ENCODE measurements around the gene CXCL17.
A peak's percentile ranks its signal among the peaks of the same experiment; 100 is the strongest.
"Not testable (repeated sequence)": the region's sequence is repeated elsewhere in the genome, so short reads cannot be mapped to it uniquely, and the experiment has no call there.

CXCL17 gene

GRCh38 chr19:42448306-42448705 lies 5.6 kb upstream of the CXCL17 start:
- H3K27me3 Mint-ChIP-seq (ENCODE audit: low read depth); H3K27ac Mint-ChIP-seq; H3K9me3 Mint-ChIP-seq; H3K4me1 Mint-ChIP-seq (ENCODE audit: low read depth); H3K4me3 Mint-ChIP-seq; H3K36me3 Mint-ChIP-seq (ENCODE audit: low read depth): not testable (repeated sequence)

- H3K4me3 Mint-ChIP-seq, result no peak overlapping the region
- no peaks in the 10 kb centered on the region for H3K36me3 Mint-ChIP-seq (ENCODE audit: low read depth)
- peaks cover 6% of the 10 kb centered on the region for H3K4me1 Mint-ChIP-seq (ENCODE audit: low read depth)
- H3K27ac Mint-ChIP-seq, result no peak overlapping the region
- H3K9me3 Mint-ChIP-seq, result no peaks in the 10 kb centered on the region
- H3K27me3 Mint-ChIP-seq (ENCODE audit: low read depth), result peaks cover 3% of the 10 kb centered on the region
These were observed 3.2 kb upstream of the CXCL17 start for GRCh38 chr19:42445948-42446347.

GRCh38 chr19:42443944-42444398 lies 1.2 kb upstream of the CXCL17 start:
- Mint-ChIP-seq H3K27me3 (ENCODE audit: low read depth) (peaks cover 3% of the 10 kb centered on the region), H3K4me3 (no peak overlapping the region), H3K4me1 (ENCODE audit: low read depth) (peaks cover 16% of the 10 kb centered on the region), H3K27ac (no peak overlapping the region), H3K9me3 (no peaks in the 10 kb centered on the region), H3K36me3 (ENCODE audit: low read depth) (no peaks in the 10 kb centered on the region)

GRCh38 chr19:42441049-42441445 lies 1.7 kb downstream of the CXCL17 start:
- peaks cover 21% of the 10 kb centered on the region for H3K4me1 Mint-ChIP-seq (ENCODE audit: low read depth)
- H3K36me3 Mint-ChIP-seq (ENCODE audit: low read depth), result no peaks in the 10 kb centered on the region
- H3K27me3 Mint-ChIP-seq (ENCODE audit: low read depth), result peaks cover 8% of the 10 kb centered on the region
- H3K27ac Mint-ChIP-seq, result peak overlapping the region; percentile 23
- H3K9me3 Mint-ChIP-seq, result no peaks in the 10 kb centered on the region
- peak overlapping the region; percentile 26 for H3K4me3 Mint-ChIP-seq

- H3K4me1 Mint-ChIP-seq (ENCODE audit: low read depth), result peaks cover 21% of the 10 kb centered on the region
- H3K27me3 Mint-ChIP-seq (ENCODE audit: low read depth), result peaks cover 8% of the 10 kb centered on the region
- no peaks in the 10 kb centered on the region for H3K36me3 Mint-ChIP-seq (ENCODE audit: low read depth)
- no peak overlapping the region for H3K4me3 Mint-ChIP-seq
- peak overlapping the region; percentile 1 for H3K27ac Mint-ChIP-seq
- H3K9me3 Mint-ChIP-seq, result no peaks in the 10 kb centered on the region
These were observed 2.2 kb downstream of the CXCL17 start for GRCh38 chr19:42440357-42441048.

- H3K4me3 Mint-ChIP-seq, result no peak overlapping the region
- H3K9me3 Mint-ChIP-seq, result no peaks in the 10 kb centered on the region
- H3K27ac Mint-ChIP-seq, result no peak overlapping the region
- H3K27me3 Mint-ChIP-seq (ENCODE audit: low read depth), result peaks cover 4% of the 10 kb centered on the region
- peaks cover 18% of the 10 kb centered on the region for H3K4me1 Mint-ChIP-seq (ENCODE audit: low read depth)
- no peaks in the 10 kb centered on the region for H3K36me3 Mint-ChIP-seq (ENCODE audit: low read depth)
These were observed 6.7 kb downstream of the CXCL17 start for GRCh38 chr19:42436006-42436405.

- no peak overlapping the region for H3K27ac Mint-ChIP-seq
- H3K4me1 Mint-ChIP-seq (ENCODE audit: low read depth), result peaks cover 11% of the 10 kb centered on the region
- no peak overlapping the region for H3K4me3 Mint-ChIP-seq
- H3K27me3 Mint-ChIP-seq (ENCODE audit: low read depth), result peaks cover 4% of the 10 kb centered on the region
- no peaks in the 10 kb centered on the region for H3K36me3 Mint-ChIP-seq (ENCODE audit: low read depth)
- H3K9me3 Mint-ChIP-seq, result no peaks in the 10 kb centered on the region
These were observed 7.4 kb downstream of the CXCL17 start for GRCh38 chr19:42435316-42435715.

- peaks cover 6% of the 10 kb centered on the region for H3K27me3 Mint-ChIP-seq (ENCODE audit: low read depth)
- peaks cover 7% of the 10 kb centered on the region for H3K4me1 Mint-ChIP-seq (ENCODE audit: low read depth)
- no peaks in the 10 kb centered on the region for H3K9me3 Mint-ChIP-seq
- no peak overlapping the region for H3K27ac Mint-ChIP-seq
- H3K4me3 Mint-ChIP-seq, result no peak overlapping the region
- no peaks in the 10 kb centered on the region for H3K36me3 Mint-ChIP-seq (ENCODE audit: low read depth)
These were observed 9.1 kb downstream of the CXCL17 start for GRCh38 chr19:42433503-42434260.

- no peaks in the 10 kb centered on the region for H3K9me3 Mint-ChIP-seq
- H3K27ac Mint-ChIP-seq, result no peak overlapping the region
- no peaks in the 10 kb centered on the region for H3K36me3 Mint-ChIP-seq (ENCODE audit: low read depth)
- H3K4me3 Mint-ChIP-seq, result no peak overlapping the region
- peaks cover 5% of the 10 kb centered on the region for H3K27me3 Mint-ChIP-seq (ENCODE audit: low read depth)
- peaks cover 2% of the 10 kb centered on the region for H3K4me1 Mint-ChIP-seq (ENCODE audit: low read depth)
These were observed 11.3 kb downstream of the CXCL17 start for GRCh38 chr19:42431486-42431885.

- peaks cover 2% of the 10 kb centered on the region for H3K4me1 Mint-ChIP-seq (ENCODE audit: low read depth)
- no peaks in the 10 kb centered on the region for H3K9me3 Mint-ChIP-seq
- H3K36me3 Mint-ChIP-seq (ENCODE audit: low read depth), result no peaks in the 10 kb centered on the region
- H3K27me3 Mint-ChIP-seq (ENCODE audit: low read depth), result peaks cover 5% of the 10 kb centered on the region
- H3K4me3 Mint-ChIP-seq, result no peak overlapping the region
- no peak overlapping the region for H3K27ac Mint-ChIP-seq
These were observed 14.1 kb downstream of the CXCL17 start for GRCh38 chr19:42428676-42429075.

- Mint-ChIP-seq H3K4me1 (ENCODE audit: low read depth) (peaks cover 6% of the 10 kb centered on the region), H3K4me3 (no peak within 1 kb of the TSS), H3K27me3 (ENCODE audit: low read depth) (peaks cover 5% of the 10 kb centered on the region), H3K9me3 (no peaks in the 10 kb centered on the region), H3K36me3 (ENCODE audit: low read depth) (no peaks in the 10 kb centered on the region), H3K27ac (no peak within 1 kb of the TSS)
These were observed 15.4 kb downstream of the CXCL17 start, which contains the start of gene LIPE for GRCh38 chr19:42427313-42427712. TSS of gene LIPE (minus strand) at chr19:42427388. CDS start at chr19:42427149, 239 bp downstream.

- Mint-ChIP-seq H3K36me3 (ENCODE audit: low read depth) (no peaks in the 10 kb centered on the region), H3K4me1 (ENCODE audit: low read depth) (peaks cover 11% of the 10 kb centered on the region), H3K27ac (no peak overlapping the region), H3K4me3 (no peak overlapping the region), H3K27me3 (ENCODE audit: low read depth) (peaks cover 5% of the 10 kb centered on the region), H3K9me3 (no peaks in the 10 kb centered on the region)
These were observed 16.1 kb downstream of the CXCL17 start for GRCh38 chr19:42426643-42427042.

- Mint-ChIP-seq H3K27ac (no peak overlapping the region), H3K36me3 (ENCODE audit: low read depth) (peaks cover 3% of the 10 kb centered on the region)
These were observed 18.0 kb downstream of the CXCL17 start for GRCh38 chr19:42424712-42425131.

GRCh38 chr19:42424345-42424707 lies 18.4 kb downstream of the CXCL17 start:
- Mint-ChIP-seq H3K27ac (no peak overlapping the region), H3K4me3 (peak overlapping the region; percentile 52), H3K27me3 (ENCODE audit: low read depth) (peaks cover 5% of the 10 kb centered on the region), H3K4me1 (ENCODE audit: low read depth) (peaks cover 28% of the 10 kb centered on the region), H3K36me3 (ENCODE audit: low read depth) (peaks cover 3% of the 10 kb centered on the region), H3K9me3 (no peaks in the 10 kb centered on the region)

More at GRCh38 chr19:42424712-42425131, 18.0 kb downstream of the CXCL17 start:
- Mint-ChIP-seq H3K27me3 (ENCODE audit: low read depth) (peaks cover 5% of the 10 kb centered on the region), H3K4me1 (ENCODE audit: low read depth) (peaks cover 28% of the 10 kb centered on the region), H3K4me3 (peak overlapping the region; percentile 52), H3K9me3 (no peaks in the 10 kb centered on the region)
